ENCODE data around the gene RAG2.
"Not testable (repeated sequence)": the region's sequence is repeated elsewhere in the genome, so short reads cannot be mapped to it uniquely, and the experiment has no call there.

RAG2 gene

GRCh38 chr11:36601155-36601554 lies 3.1 kb upstream of the RAG2 start:
- DNase-seq, result no peak

- DNase-seq, result no peak
Measured at GRCh38 chr11:36600180-36600579, 2.1 kb upstream of the RAG2 start.

GRCh38 chr11:36596880-36597279 lies 1.2 kb downstream of the RAG2 start:
- DNase-seq, result no peak

- peak; percentile 90 for DNase-seq
Measured at GRCh38 chr11:36594316-36594989, 3.6 kb downstream of the RAG2 start, which contains the start of gene IFTAP. TSS of gene IFTAP (plus strand) at chr11:36594502. CDS start at chr11:36610104, 15,602 bp downstream.

GRCh38 chr11:36591433-36591832 lies 6.6 kb downstream of the RAG2 start:
- DNase-seq, result no peak

GRCh38 chr11:36590513-36590912 lies 7.5 kb downstream of the RAG2 start:
- DNase-seq, result no peak

GRCh38 chr11:36588099-36588498 lies 9.9 kb downstream of the RAG2 start:
- no peak for DNase-seq

GRCh38 chr11:36586543-36586942 lies 11.5 kb downstream of the RAG2 start:
- no peak for DNase-seq

- no peak for DNase-seq
Measured at GRCh38 chr11:36583667-36584066, 14.4 kb downstream of the RAG2 start.

- DNase-seq, result no peak
Measured at GRCh38 chr11:36581536-36581935, 16.5 kb downstream of the RAG2 start.

- no peak for DNase-seq
Measured at GRCh38 chr11:36578458-36578857, 19.6 kb downstream of the RAG2 start.

- no peak for DNase-seq
Measured at GRCh38 chr11:36577859-36578258, 20.2 kb downstream of the RAG2 start.

GRCh38 chr11:36577373-36577772 lies 20.7 kb downstream of the RAG2 start:
- DNase-seq, result no peak

- no peak for DNase-seq
Measured at GRCh38 chr11:36574486-36574885, 23.6 kb downstream of the RAG2 start.

- no peak for DNase-seq
Measured at GRCh38 chr11:36569095-36569494, 28.9 kb downstream of the RAG2 start.

- no peak for DNase-seq
Measured at GRCh38 chr11:36567694-36568093, 30.3 kb downstream of the RAG2 start, which contains the start of gene RAG1. TSS of gene RAG1 (plus strand) at chr11:36568007. CDS start at chr11:36573305, 5,298 bp downstream.

- no peak for DNase-seq
Measured at GRCh38 chr11:36566407-36567053, 31.5 kb downstream of the RAG2 start.

GRCh38 chr11:36565031-36565610 lies 32.9 kb downstream of the RAG2 start:
- no peak for DNase-seq

GRCh38 chr11:36564376-36565030 lies 33.5 kb downstream of the RAG2 start:
- peak; percentile 73 for DNase-seq

- no peak for DNase-seq
Measured at GRCh38 chr11:36558571-36559413, 39.2 kb downstream of the RAG2 start.

- DNase-seq, result no peak
Measured at GRCh38 chr11:36557991-36558390, 40.0 kb downstream of the RAG2 start.

- not testable (repeated sequence) for DNase-seq
Measured at GRCh38 chr11:36557390-36557789, 40.6 kb downstream of the RAG2 start.

Measured in right kidney (tissue), 1 donor.